PC-9 (cell line): Measurements from ENCODE around the gene GK. TPM values are rescaled to one million over a fixed set of nuclear protein-coding genes. Genes with fewer than 3 reads are reported as not detected.

Source experiments
- BruUV-seq: library from RNA; stranded (reverse); fragments of 400-500 nt; replicated peaks from 2 replicates; lab custom pipeline; 2021; lab: Mats Ljungman, UMichigan
- CTCF ChIA-PET: fragments of 300-600 bp; sonication (Branson Sonifier 250); formaldehyde crosslinking; loops from one replicate; lab custom pipeline; 2022; ENCODE audit warnings: antibody characterized with exemption; lab: Charles Lee
- POLR2A ChIA-PET: fragments of 300-600 bp; sonication (Branson Sonifier 250); formaldehyde crosslinking; loops from one replicate; lab custom pipeline; 2022; ENCODE audit warnings: antibody characterized with exemption; ENCODE audit not compliant: unreplicated experiment; lab: Charles Lee
- DNase-seq, 2 experiments: peaks; one replicate each; pipeline versions ENCODE4 v3.0.0 to v3.0.0-alpha.2; 2015 to 2022; ENCODE audit warnings: mixed read lengths in 1 of 2
- H2AFZ ChIP-seq: fragments of 200-600 bp; sonication (generic); 2 replicates; pipeline ENCODE4 v1.8.1; 2017; ENCODE audit warnings: antibody characterized with exemption
- H3F3A ChIP-seq: fragments of 200-600 bp; sonication (generic); 2 replicates; pipeline ENCODE4 v1.8.1; 2017; ENCODE audit warnings: antibody characterized with exemption, mild to moderate bottlenecking, low read depth; ENCODE audit not compliant: insufficient read depth
- H3K27ac ChIP-seq: fragments of 200-600 bp; sonication (generic); 2 replicates; pipeline ENCODE4 v1.6.1; 2016; ENCODE audit warnings: mixed run types
- H3K27me3 ChIP-seq: fragments of 200-600 bp; sonication (generic); 2 replicates; pipeline ENCODE4 v1.6.1; 2016; ENCODE audit warnings: low read depth, mixed run types; ENCODE audit not compliant: insufficient read depth
- H3K36me3 ChIP-seq: fragments of 200-600 bp; sonication (generic); 2 replicates; pipeline ENCODE4 v1.6.1; 2016; ENCODE audit warnings: low read depth, mixed run types
- H3K4me1 ChIP-seq: fragments of 200-600 bp; sonication (generic); replicated peaks from 2 replicates; pipeline ENCODE4 v1.6.1; 2016; ENCODE audit warnings: mixed run types; ENCODE audit not compliant: insufficient read depth
- H3K4me2 ChIP-seq: fragments of 200-600 bp; sonication (generic); 2 replicates; pipeline ENCODE4 v1.6.1; 2017; ENCODE audit warnings: mixed run types
- H3K4me3 ChIP-seq: fragments of 200-600 bp; sonication (generic); 2 replicates; pipeline ENCODE4 v1.6.1; 2016; ENCODE audit warnings: mixed run types
- H3K79me2 ChIP-seq: fragments of 200-600 bp; sonication (generic); 2 replicates; pipeline ENCODE4 v1.6.1; 2017; ENCODE audit warnings: low read depth, mixed run types
- H3K9me2 ChIP-seq: fragments of 200-600 bp; sonication (generic); 2 replicates; pipeline ENCODE4 v1.8.1; 2017; ENCODE audit warnings: mild to moderate bottlenecking; ENCODE audit not compliant: insufficient read depth
- H3K9me3 ChIP-seq: fragments of 200-600 bp; sonication (generic); 2 replicates; pipeline ENCODE4 v1.8.1; 2016; ENCODE audit warnings: low read depth; ENCODE audit not compliant: insufficient read depth
- H4K20me1 ChIP-seq: fragments of 200-600 bp; sonication (generic); 2 replicates; pipeline ENCODE4 v1.8.1; 2017; ENCODE audit not compliant: insufficient read depth
- CTCF ChIP-seq: fragments of 200-600 bp; sonication (generic); conservative IDR thresholded peaks from 2 replicates; pipeline ENCODE4 v1.6.1; 2017; ENCODE audit warnings: mixed run types, antibody characterized with exemption, mild to moderate bottlenecking, moderate library complexity
- EZH2 ChIP-seq: fragments of 200-600 bp; sonication (generic); IDR thresholded peaks from 2 replicates; pipeline ENCODE4 v1.8.0; 2017; ENCODE audit warnings: antibody characterized with exemption, low read depth
- intact Hi-C: fragments of 100-400 bp; cut with micrococcal nuclease; formaldehyde crosslinking; loops from one replicate; pipeline ENCODE4 v1.10.0; 2022; ENCODE audit not compliant: unreplicated experiment
- total RNA-seq: library from RNA; stranded (reverse); gene quantifications from 2 replicates; pipeline ENCODE4 v1.2.3, GENCODE V29; 2021

GK gene
- total RNA-seq, 1 experiment from 2014 or later: 5.4 TPM

- Histone ChIP-seq H4K20me1 (no peaks in the 10 kb centered on the region), H2AFZ (no peak overlapping the region), H3K4me1 (no peaks in the 10 kb centered on the region), H3K27me3 (no peaks in the 10 kb centered on the region), H3K36me3 (no peaks in the 10 kb centered on the region), H3K4me2 (no peak overlapping the region), H3K4me3 (no peak overlapping the region), H3K79me2 (no peaks in the 10 kb centered on the region), H3K9me2 (no peaks in the 10 kb centered on the region), H3K9me3 (no peaks in the 10 kb centered on the region), H3F3A (no peaks in the 10 kb centered on the region), H3K27ac (no peak overlapping the region)
- intact Hi-C loops: no loop called here
- no TSS peak for BruUV-seq
- TF ChIP-seq CTCF (no peak), EZH2 (no peak)
- ChIA-PET CTCF (no interaction called here), POLR2A (no interaction called here)
- no peak for DNase-seq
These were observed 2.8 kb downstream of the GK start for GRCh38 chrX:30655991-30656390.

GRCh38 chrX:30657196-30658161 lies 4.3 kb downstream of the GK start:
- no peak overlapping the region for H3K4me3 ChIP-seq
- TF ChIP-seq CTCF: no peak
- no peak for TF ChIP-seq EZH2
- H3K9me2 ChIP-seq: no peaks in the 10 kb centered on the region
- CTCF ChIA-PET: interaction anchor here (0.5 kb wide), 1 partner anchor 14 kb away, joined by 8 read pairs; no protein-coding TSS in a partner anchor
- H4K20me1 ChIP-seq: no peaks in the 10 kb centered on the region
- POLR2A ChIA-PET: no interaction called here
- H3K36me3 ChIP-seq: no peaks in the 10 kb centered on the region
- no TSS peak for BruUV-seq
- no peak overlapping the region for H3K4me2 ChIP-seq
- DNase-seq: no peak
- H3F3A ChIP-seq: no peaks in the 10 kb centered on the region
- H3K4me1 ChIP-seq: no peaks in the 10 kb centered on the region
- no peaks in the 10 kb centered on the region for H3K79me2 ChIP-seq
- intact Hi-C loops: no loop called here
- H3K27ac ChIP-seq: no peak overlapping the region
- H3K27me3 ChIP-seq: no peaks in the 10 kb centered on the region
- no peak overlapping the region for H2AFZ ChIP-seq
- no peaks in the 10 kb centered on the region for H3K9me3 ChIP-seq

GRCh38 chrX:30659421-30659820 lies 6.2 kb downstream of the GK start:
- no peaks in the 10 kb centered on the region for H3F3A ChIP-seq
- no peaks in the 10 kb centered on the region for H3K4me1 ChIP-seq
- TF ChIP-seq EZH2 (no peak), CTCF (no peak)
- no peak overlapping the region for H2AFZ ChIP-seq
- no peaks in the 10 kb centered on the region for H4K20me1 ChIP-seq
- H3K79me2 ChIP-seq: no peaks in the 10 kb centered on the region
- no peaks in the 10 kb centered on the region for H3K27me3 ChIP-seq
- H3K9me2 ChIP-seq: no peaks in the 10 kb centered on the region
- CTCF ChIA-PET: no interaction called here
- POLR2A ChIA-PET: no interaction called here
- intact Hi-C loops: no loop called here
- no peaks in the 10 kb centered on the region for H3K9me3 ChIP-seq
- no peaks in the 10 kb centered on the region for H3K36me3 ChIP-seq
- no peak overlapping the region for H3K4me2 ChIP-seq
- no peak for DNase-seq
- no TSS peak for BruUV-seq
- H3K4me3 ChIP-seq: no peak overlapping the region
- H3K27ac ChIP-seq: no peak overlapping the region
